GM21529 (cell line): ENCODE measurements around the gene ANO3.
"Not testable (repeated sequence)": the region's sequence is repeated elsewhere in the genome, so short reads cannot be mapped to it uniquely, and the experiment has no call there.

Experiments
- ATAC-seq: cut with Tn5 transposase; IDR thresholded peaks from one replicate; pipeline ENCODE4 v1.9.1; 2021; ENCODE audit not compliant: unreplicated experiment

Gene ANO3

GRCh38 chr11:26571861-26572654, 240.1 kb downstream of the ANO3 start, which contains the start of gene MUC15:
TSS of gene MUC15 (minus strand) at chr11:26572263. CDS start at chr11:26567094, 5,169 bp downstream.
- ATAC-seq, result no peak

DNA sequence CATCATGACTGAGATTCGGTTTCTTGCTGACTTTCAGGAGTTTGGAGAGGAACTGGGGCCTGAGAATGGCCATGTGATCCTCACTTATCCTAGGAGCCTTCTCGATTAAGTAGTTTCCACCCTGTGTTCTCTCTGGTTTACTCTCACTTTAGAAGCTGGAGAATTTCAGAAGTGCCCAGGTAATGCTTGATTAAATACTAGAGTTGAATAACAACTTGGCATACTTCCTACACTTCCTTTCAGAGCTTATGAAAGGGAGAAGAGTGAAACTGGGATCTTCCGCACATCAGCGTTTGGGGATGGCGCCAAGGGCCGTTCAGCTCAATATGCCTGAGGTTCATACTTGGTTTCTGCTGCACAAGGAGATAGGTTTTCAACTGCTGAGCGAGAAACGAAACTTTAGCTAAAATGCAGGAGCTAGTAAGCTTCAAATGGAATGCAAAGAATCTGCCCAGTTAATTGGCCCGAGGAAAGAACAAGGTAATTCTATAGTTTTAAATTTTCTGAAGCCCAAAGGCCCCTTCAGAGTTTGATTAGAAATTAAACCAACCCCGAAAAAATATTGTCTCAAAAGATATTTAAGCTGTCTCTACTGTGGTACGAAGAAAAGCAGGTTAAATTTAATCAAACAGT, 241.0 kb downstream of the ANO3 start:
- no peak for ATAC-seq

DNA sequence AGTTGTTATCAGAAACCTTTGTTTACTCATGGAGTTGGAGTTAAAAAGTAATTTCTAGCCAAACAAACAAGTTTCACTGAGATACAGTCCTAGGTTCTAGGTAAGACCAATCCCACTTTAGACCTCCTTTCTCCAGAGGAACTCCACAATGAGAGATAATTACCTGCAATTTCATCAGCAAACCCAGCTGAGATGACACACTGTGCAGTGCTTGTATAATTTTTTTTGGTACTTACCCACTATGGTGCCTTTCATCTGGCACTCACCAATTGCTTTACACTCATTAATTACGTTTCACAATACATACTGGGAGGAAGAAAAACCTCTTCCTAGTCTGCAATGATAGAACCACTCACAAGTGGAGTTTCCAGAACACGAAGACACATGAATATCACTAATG, 242.0 kb downstream of the ANO3 start:
- no peak for ATAC-seq

DNA sequence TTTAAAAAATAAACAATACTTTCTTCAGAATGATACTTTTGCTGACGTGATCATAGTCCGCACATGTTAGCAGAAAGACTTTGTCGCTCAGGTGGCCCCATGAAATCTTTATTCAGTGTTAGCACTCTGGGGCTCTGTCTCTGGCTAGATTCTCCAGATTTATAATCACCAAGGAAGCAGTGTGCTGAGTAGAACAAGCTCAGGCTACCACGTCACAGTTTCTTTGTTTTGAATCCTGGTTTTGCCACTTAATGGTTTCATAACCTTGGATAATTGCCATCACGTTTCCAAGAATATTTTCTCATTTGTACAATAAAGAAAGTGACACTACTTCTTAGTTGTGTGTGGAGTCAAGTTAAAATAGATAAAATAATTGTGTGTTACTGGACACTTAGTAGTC, 244.0 kb downstream of the ANO3 start:
- ATAC-seq, result no peak

GRCh38 chr11:26578998-26579661, 247.2 kb downstream of the ANO3 start:
- no peak for ATAC-seq

DNA sequence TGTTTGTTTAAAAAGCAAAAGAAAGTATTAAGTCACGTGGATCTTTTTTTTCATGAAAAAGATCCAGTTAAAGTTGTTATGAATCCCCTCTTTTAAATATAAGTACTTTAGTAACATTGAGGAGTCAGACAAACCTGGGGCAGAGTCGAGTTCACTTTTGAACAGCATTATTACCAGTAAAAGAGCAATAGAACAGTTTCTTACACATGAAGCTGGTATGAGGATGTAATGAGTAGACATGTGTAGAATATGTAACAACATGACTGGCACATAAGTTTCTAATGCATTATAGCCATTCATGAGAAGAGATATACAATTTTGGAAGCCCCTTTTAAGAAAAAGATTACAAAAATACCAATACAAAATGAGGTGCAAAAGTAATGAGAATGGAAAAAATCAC, 247.8 kb downstream of the ANO3 start:
- ATAC-seq, result no peak

DNA sequence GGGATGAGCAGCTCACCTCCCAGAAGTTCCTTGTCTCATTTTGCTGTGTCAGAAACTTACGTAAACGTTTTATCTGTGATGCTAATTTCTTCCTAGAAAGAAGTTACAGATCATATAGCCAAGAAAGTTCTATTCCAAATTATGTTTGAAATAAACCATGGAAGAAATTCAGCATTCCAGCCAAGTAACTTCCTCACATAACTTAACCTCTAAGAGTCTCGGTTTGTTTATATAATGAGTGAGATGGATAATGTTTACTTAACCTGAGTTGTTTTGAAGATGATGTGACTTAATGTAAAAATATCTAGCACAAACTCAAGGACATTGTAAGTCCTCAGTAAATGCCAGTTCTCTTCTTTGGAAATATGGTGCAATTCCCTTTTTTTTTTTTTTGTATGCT, 249.0 kb downstream of the ANO3 start:
- ATAC-seq, result no peak

GRCh38 chr11:26583550-26583949, 251.6 kb downstream of the ANO3 start:
- no peak for ATAC-seq

- ATAC-seq, result no peak
These were observed 252.9 kb downstream of the ANO3 start for GRCh38 chr11:26584818-26585217.

DNA sequence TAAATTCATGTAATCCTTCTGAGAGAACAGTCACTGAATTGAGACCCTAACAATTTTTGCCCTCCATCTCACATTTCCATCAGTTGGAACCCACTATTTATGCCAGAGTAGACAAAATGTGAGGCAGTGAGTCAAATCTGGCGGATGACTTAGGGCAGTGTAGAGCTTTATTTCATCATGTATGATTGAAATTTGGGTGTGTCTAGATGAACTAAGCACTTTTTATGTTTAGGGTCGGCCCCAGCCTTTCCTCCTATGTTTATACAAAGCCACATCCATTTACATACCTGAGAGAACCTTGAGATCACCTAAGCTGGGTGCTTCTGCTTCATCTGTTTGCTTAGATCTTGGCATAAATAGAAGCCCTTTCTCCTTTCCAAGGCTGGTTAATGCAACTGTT, 255.1 kb downstream of the ANO3 start:
- no peak for ATAC-seq

- ATAC-seq, result no peak
These were observed 261.8 kb downstream of the ANO3 start for GRCh38 chr11:26593691-26594090.

DNA sequence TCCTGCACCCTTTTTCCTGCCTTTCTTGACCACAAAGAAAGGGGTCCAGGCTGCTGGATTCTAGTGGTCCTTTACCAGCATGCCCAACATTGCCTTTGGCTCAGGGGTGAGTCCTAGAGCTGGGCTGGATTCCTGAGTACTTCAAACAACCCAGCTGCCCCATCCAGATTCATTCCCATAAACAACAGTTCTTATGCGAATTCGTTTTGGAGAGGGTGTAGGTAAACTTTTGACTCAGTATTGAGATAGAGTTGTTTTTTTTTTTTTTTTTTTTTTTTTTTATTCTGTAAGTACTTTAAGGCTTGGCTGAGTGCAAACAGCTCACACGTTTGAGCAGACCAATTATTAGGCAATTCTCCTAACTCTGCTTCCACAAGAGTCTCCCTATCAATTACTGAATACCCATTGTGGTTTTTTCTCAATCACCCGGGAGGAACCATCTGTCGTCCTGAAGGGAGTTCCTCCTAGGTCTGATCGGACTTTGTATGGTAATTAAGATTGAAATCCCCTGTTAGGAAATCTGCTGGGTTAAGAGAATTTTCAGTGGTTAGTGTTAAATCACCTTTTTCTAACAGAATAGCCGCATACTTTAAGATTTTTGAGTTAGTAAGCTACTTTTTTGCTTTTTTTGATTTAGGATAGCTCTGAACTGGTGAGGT, 263.4 kb downstream of the ANO3 start:
- ATAC-seq, result not testable (repeated sequence)

GRCh38 chr11:26597049-26597689, 265.2 kb downstream of the ANO3 start:
- ATAC-seq, result not testable (repeated sequence)

DNA sequence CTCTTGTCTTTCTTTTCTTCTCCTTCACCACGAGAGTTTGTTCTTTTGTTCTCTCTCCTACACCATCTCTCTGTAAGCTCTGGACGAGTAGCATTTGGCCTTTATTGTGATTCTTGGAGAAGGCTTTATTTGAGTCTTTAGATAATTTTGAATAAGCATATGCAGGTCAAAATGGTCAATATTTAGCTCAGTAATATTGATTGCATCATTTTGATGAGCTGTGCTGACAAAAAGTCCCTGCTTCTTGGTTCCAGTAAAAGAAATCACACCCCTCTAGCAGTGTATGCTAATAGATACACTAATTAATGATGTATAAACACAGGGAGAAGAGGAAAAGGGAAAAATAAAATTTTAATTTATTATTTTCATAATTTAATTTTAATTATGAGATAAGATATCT, 266.0 kb downstream of the ANO3 start:
- no peak for ATAC-seq

DNA sequence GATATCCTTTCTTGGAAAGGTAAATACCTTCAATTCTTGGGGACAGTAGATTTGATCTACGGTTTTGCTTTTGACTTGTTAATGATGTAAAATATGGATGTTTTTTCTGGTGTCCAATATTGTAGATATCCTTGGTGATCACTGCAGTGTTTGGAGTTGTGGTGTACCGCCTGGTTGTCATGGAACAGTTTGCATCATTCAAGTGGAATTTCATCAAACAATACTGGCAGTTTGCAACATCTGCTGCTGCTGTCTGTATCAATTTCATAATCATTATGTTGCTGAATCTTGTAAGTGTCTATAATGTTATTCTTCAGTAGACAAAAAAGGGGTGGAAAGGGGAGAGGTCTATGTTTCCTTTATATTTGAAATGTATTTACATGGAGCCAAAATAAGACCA, 267.5 kb downstream of the ANO3 start:
- ATAC-seq, result no peak

DNA sequence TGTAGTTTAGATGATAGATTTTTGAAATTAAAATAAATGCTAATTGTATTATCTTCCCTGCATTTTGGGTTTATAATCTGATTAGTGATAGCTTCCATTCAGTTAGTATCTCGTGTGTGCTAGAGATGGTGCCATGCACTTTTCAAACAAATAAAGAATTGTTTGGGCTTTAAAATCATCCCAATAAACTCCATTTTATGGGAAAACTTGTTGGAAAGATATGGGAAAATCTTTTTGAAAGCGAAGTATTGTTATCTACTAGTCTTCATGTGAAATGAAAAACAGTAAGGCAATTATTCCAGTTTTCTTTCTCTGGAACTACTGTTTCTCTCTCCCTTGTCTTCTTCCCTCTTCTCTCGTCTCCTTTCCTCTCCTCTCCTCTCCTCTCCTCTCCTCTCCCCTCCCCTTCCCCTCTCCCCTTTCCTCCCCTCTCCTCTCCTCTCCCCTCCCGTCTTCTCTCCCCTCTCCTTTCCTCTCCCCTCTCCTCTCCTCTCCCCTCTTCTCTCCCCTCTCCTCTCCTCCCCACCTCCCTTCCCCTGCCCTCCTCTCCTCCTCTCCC, 268.0 kb downstream of the ANO3 start:
- no peak for ATAC-seq

- no peak for ATAC-seq
These were observed 276.0 kb downstream of the ANO3 start for GRCh38 chr11:26607725-26608506.

DNA sequence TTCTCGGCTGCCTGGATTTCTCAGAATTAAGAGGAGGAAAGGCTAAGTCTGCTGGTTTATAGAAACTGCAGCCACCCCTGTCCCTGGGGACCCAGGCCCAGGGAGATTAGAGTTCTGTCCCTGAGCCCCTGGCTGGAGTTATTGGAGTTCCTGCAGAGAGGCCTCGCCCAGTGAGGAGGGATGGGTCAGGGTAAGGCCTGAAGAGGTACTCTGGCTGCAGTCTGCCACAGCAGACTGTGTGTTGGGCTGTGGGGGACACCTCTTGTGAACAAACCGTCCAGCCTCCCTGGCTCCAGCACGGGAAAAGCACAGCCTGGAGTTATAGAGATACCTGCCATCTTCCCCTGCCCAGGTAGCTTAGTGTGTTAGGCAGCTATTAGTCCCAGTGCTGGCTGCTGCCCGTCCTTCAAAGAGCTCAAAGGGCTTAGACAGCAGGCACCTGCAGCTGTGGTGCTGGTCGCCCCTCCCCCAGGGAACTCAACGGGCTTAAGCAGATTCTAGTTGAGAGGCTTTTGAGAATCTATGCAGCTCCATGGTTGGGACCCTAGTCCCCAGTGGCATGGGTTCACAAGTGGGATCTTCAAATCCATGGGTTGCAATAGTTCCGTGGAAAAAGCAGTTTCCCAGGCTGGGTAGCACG, 276.7 kb downstream of the ANO3 start:
- no peak for ATAC-seq

DNA sequence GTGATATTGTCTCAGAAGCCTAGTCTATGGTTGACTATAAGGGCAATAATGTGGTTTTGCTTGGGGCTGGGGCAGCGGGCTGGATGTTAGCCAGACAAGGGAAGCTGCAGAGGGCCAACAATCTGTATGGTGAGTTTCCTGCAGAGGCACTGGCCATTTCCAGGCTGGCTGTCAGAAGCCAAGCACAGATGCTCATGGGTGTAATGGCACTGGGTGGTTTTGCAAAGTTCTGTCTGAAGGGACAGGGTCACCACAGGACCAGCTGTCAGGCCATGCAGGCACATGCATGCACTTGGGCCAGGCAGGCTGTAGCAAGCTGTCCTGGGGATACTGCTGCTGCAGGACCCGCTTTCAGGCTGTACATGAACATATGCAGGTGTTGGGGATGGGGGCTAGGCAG, 281.8 kb downstream of the ANO3 start:
- no peak for ATAC-seq
